ENCODE results near the gene HTRA3. TPM values are rescaled to one million over a fixed set of nuclear protein-coding genes. Genes with fewer than 3 reads are reported as not detected.

The HTRA3 gene
- polyA plus RNA-seq, 1 experiment = 16.3 TPM

GRCh38 chr4:8308856-8309771 is 39.6 kb downstream of the HTRA3 start:
- POLR2A ChIA-PET = no interaction called here
- peak; percentile 23 for DNase-seq (ENCODE audit: low read depth, low spot score)
- CTCF ChIA-PET = interaction anchor here (2.8 kb wide), 1 partner anchor 132 kb away, joined by 7 read pairs; no protein-coding TSS in a partner anchor
- Histone ChIP-seq H3K4me3 (ENCODE audit: low read depth, low read length) (no peak overlapping the region), H3K27ac (ENCODE audit: low read depth, low read length) (no peak overlapping the region), H3K27me3 (ENCODE audit: control insufficient read depth, insufficient read depth, low read length) (no peaks in the 10 kb centered on the region), H3K9me3 (ENCODE audit: control insufficient read depth, insufficient read depth, low read length) (peaks cover 5% of the 10 kb centered on the region; the same call in 1 of the 2 replicates)
- peak; percentile 43 for TF ChIP-seq CTCF (IDR thresholded peaks at IDR 0.05; ENCODE audit: low read depth, low read length)

GRCh38 chr4:8310306-8310705 is 40.8 kb downstream of the HTRA3 start:
- H3K27ac ChIP-seq (ENCODE audit: low read depth, low read length) = no peak overlapping the region
- no peak for TF ChIP-seq CTCF (IDR thresholded peaks at IDR 0.05; ENCODE audit: low read depth, low read length)
- ChIA-PET POLR2A (no interaction called here), CTCF (no interaction called here)
- peaks cover 5% of the 10 kb centered on the region; the same call in 1 of the 2 replicates for H3K9me3 ChIP-seq (ENCODE audit: control insufficient read depth, insufficient read depth, low read length)
- no peaks in the 10 kb centered on the region for H3K27me3 ChIP-seq (ENCODE audit: control insufficient read depth, insufficient read depth, low read length)
- no peak overlapping the region for H3K4me3 ChIP-seq (ENCODE audit: low read depth, low read length)
- DNase-seq (ENCODE audit: low read depth, low spot score) = no peak

- H3K9me3 ChIP-seq (ENCODE audit: control insufficient read depth, insufficient read depth, low read length) = peaks cover 5% of the 10 kb centered on the region; the same call in 1 of the 2 replicates
- POLR2A ChIA-PET = no interaction called here
- H3K27ac ChIP-seq (ENCODE audit: low read depth, low read length) = no peak overlapping the region
- no peak for DNase-seq (ENCODE audit: low read depth, low spot score)
- no peak for TF ChIP-seq CTCF (IDR thresholded peaks at IDR 0.05; ENCODE audit: low read depth, low read length)
- H3K27me3 ChIP-seq (ENCODE audit: control insufficient read depth, insufficient read depth, low read length) = no peaks in the 10 kb centered on the region
- CTCF ChIA-PET = interaction anchor here (1.3 kb wide), 1 partner anchor 92 kb away, joined by 4 read pairs; no protein-coding TSS in a partner anchor
- no peak overlapping the region for H3K4me3 ChIP-seq (ENCODE audit: low read depth, low read length)
Observed at GRCh38 chr4:8311101-8312068, 41.8 kb downstream of the HTRA3 start.

GRCh38 chr4:8312069-8312445 is 42.5 kb downstream of the HTRA3 start:
- ChIA-PET POLR2A (no interaction called here), CTCF (interaction anchor here (1.3 kb wide), 1 partner anchor 91 kb away, joined by 4 read pairs; no protein-coding TSS in a partner anchor)
- Histone ChIP-seq H3K27ac (ENCODE audit: low read depth, low read length) (no peak overlapping the region), H3K4me3 (ENCODE audit: low read depth, low read length) (no peak overlapping the region), H3K9me3 (ENCODE audit: control insufficient read depth, insufficient read depth, low read length) (peaks cover 5% of the 10 kb centered on the region; the same call in 1 of the 2 replicates), H3K27me3 (ENCODE audit: control insufficient read depth, insufficient read depth, low read length) (no peaks in the 10 kb centered on the region)
- no peak for DNase-seq (ENCODE audit: low read depth, low spot score)
- TF ChIP-seq CTCF (IDR thresholded peaks at IDR 0.05; ENCODE audit: low read depth, low read length) = no peak
